Measurements from ENCODE around the gene DLEC1. TPM values are rescaled to one million over a fixed set of nuclear protein-coding genes. Genes with fewer than 3 reads are reported as not detected.

The DLEC1 gene
- total and polyA plus RNA-seq, 9 of the 15 experiments (the other 6 are each of a cell fraction or from before 2014, with no cell fraction given): 0.07 to 0.08 TPM; not detected in 7

GRCh38 chr3:38136777-38137614 is 98.0 kb downstream of the DLEC1 start, which contains the start of gene ACAA1 (continued):
- TF ChIP-seq FOXP4 (CRISPR knock-in tag; IDR thresholded peaks at IDR 0.05; ENCODE audit: borderline replicate concordance) (peak; percentile 76; the same call in 1 of the 2 replicates), MCM3 (IDR thresholded peaks at IDR 0.05) (no peak), FIP1L1 (IDR thresholded peaks at IDR 0.05; ENCODE audit: low read depth, low read length, poor library complexity, severe bottlenecking) (no peak), FOXJ2 (tag; IDR thresholded peaks at IDR 0.05) (no peak), POLR2AphosphoS2 (IDR thresholded peaks at IDR 0.05; ENCODE audit: low read length) (peak; percentile 73; the same call in 1 of the 2 replicates), MAFK (IDR thresholded peaks at IDR 0.05; ENCODE audit: low read length) (no peak), PHF20 (IDR thresholded peaks at IDR 0.05; ENCODE audit: partially characterized antibody) (peak; percentile 37), U2AF1 (optimal IDR thresholded peaks at IDR 0.05; ENCODE audit: low read depth, low read length) (no peak), ZNF212 (CRISPR knock-in tag; IDR thresholded peaks at IDR 0.05) (peak; percentile 84; the same call in 1 of the 2 replicates), ELF2 (CRISPR knock-in tag; IDR thresholded peaks at IDR 0.05) (peak; percentile 72; the same call in 1 of the 2 replicates), TBL1XR1 (IDR thresholded peaks at IDR 0.05; ENCODE audit: low read length in 2 of 2) (0 out of 4 replicates have a peak, but pooled peaks of 1 of the 2 experiments have one; percentile 15), ZNF274 (IDR thresholded peaks at IDR 0.05; ENCODE audit: borderline replicate concordance, low read depth, low read length) (no peak), TEAD2 (tag; IDR thresholded peaks at IDR 0.05) (no peak), HNRNPLL (IDR thresholded peaks at IDR 0.05; ENCODE audit: low read depth, low read length, poor library complexity, severe bottlenecking) (peak; percentile 50), YY1 (IDR thresholded peaks at IDR 0.05; ENCODE audit: borderline replicate concordance in 1 of 3, control insufficient read depth in 1 of 3, extremely low read depth in 1 of 3, insufficient read depth in 3 of 3, insufficient read length in 1 of 3, insufficient replicate concordance in 2 of 3, low read depth in 1 of 3, low read length in 2 of 3) (peak in 1 of 3 experiments; percentile 25), CHAMP1 (IDR thresholded peaks at IDR 0.05) (no peak), MTA3 (IDR thresholded peaks at IDR 0.05; ENCODE audit: borderline replicate concordance) (no peak; the same call in 1 of the 2 replicates)
- TF ChIP-seq, protein P1, sequence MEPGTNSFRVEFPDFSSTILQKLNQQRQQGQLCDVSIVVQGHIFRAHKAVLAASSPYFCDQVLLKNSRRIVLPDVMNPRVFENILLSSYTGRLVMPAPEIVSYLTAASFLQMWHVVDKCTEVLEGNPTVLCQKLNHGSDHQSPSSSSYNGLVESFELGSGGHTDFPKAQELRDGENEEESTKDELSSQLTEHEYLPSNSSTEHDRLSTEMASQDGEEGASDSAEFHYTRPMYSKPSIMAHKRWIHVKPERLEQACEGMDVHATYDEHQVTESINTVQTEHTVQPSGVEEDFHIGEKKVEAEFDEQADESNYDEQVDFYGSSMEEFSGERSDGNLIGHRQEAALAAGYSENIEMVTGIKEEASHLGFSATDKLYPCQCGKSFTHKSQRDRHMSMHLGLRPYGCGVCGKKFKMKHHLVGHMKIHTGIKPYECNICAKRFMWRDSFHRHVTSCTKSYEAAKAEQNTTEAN (CRISPR knock-in tag; IDR thresholded peaks at IDR 0.05): 0 out of 2 replicates have a peak, but pooled peaks have one; percentile 42
- TF ChIP-seq, protein P2, sequence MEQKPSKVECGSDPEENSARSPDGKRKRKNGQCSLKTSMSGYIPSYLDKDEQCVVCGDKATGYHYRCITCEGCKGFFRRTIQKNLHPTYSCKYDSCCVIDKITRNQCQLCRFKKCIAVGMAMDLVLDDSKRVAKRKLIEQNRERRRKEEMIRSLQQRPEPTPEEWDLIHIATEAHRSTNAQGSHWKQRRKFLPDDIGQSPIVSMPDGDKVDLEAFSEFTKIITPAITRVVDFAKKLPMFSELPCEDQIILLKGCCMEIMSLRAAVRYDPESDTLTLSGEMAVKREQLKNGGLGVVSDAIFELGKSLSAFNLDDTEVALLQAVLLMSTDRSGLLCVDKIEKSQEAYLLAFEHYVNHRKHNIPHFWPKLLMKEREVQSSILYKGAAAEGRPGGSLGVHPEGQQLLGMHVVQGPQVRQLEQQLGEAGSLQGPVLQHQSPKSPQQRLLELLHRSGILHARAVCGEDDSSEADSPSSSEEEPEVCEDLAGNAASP (IDR thresholded peaks at IDR 0.05): no peak
